ENCODE results near the gene PKD1L1. TPM values are rescaled to one million over a fixed set of nuclear protein-coding genes. Genes with fewer than 3 reads are reported as not detected.

PKD1L1 gene
- total RNA-seq, 4 donors from 2014 or later, result 0.11 to 2.6 TPM; not detected in 2

DNA sequence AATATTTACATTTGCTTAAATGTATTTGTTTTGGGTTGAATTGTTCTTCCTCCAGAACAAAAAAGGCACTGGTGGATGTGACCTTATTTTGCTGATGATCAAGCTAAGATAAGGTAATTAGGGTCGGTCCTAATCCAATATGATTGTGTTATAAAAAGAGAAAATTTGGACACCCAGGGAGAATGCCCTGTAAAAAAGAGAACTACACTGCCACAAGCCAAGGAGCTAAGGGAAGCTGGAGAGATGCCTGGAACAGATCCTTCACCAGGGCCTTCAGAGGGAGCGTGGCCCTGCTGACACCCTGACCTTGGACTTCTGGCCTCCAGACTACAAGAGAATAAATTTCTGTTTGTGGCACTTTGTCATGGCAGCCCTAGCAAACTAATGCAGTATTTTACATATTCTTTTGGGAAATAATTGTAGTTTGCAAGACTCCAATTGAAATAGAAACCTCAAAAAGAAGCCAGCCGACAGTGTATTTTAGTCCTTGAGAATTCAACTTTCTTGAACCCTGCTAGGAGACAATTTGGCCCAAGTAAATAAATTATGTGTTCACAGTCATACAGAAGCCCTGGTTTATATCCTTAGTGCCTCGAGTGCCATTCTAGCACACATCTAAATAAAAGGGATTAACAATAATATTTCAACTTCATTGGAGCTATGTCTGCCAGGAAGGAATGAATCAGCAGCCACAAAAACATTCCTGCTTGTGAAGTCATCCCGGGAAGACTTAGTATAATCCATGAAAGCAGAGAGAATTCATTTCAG lies 164.6 kb downstream of the PKD1L1 start:
- no peaks in the 10 kb centered on the region for H3K36me3 ChIP-seq
- H3K27me3 ChIP-seq, result no peaks in the 10 kb centered on the region
- WGBS, result 38% methylated on average over 5 of the region's 5 CpGs
- no peak for DNase-seq (ENCODE audit: low spot score in 2 of 2)
- H3K4me3 ChIP-seq, result no peak overlapping the region
- TF ChIP-seq CTCF (IDR thresholded peaks at IDR 0.05), result no peak
- peak; percentile 30 for TF ChIP-seq EP300 (IDR thresholded peaks at IDR 0.05)
- no peak for TF ChIP-seq POLR2A (IDR thresholded peaks at IDR 0.05)
- peak in 1 of 3 donors; percentile 70 for TF ChIP-seq POLR2AphosphoS5 (IDR thresholded peaks at IDR 0.05)
- H3K9me3 ChIP-seq, result no peaks in the 10 kb centered on the region
- H3K27ac ChIP-seq, result peak overlapping the region; percentile 68
- peaks cover 12% of the 10 kb centered on the region for H3K4me1 ChIP-seq

GRCh38 chr7:47782792-47783191 lies 165.5 kb downstream of the PKD1L1 start:
- TF ChIP-seq POLR2AphosphoS5 (IDR thresholded peaks at IDR 0.05) (no peak), CTCF (IDR thresholded peaks at IDR 0.05) (no peak), EP300 (IDR thresholded peaks at IDR 0.05) (no peak), POLR2A (IDR thresholded peaks at IDR 0.05) (no peak)
- Histone ChIP-seq H3K4me1 (peaks cover 12% of the 10 kb centered on the region), H3K4me3 (no peak overlapping the region), H3K27ac (no peak overlapping the region), H3K36me3 (no peaks in the 10 kb centered on the region), H3K27me3 (no peaks in the 10 kb centered on the region), H3K9me3 (no peaks in the 10 kb centered on the region)
- no peak for DNase-seq (ENCODE audit: low spot score in 2 of 2)
- 95% methylated on average over 4 of the region's 4 CpGs for WGBS

DNA sequence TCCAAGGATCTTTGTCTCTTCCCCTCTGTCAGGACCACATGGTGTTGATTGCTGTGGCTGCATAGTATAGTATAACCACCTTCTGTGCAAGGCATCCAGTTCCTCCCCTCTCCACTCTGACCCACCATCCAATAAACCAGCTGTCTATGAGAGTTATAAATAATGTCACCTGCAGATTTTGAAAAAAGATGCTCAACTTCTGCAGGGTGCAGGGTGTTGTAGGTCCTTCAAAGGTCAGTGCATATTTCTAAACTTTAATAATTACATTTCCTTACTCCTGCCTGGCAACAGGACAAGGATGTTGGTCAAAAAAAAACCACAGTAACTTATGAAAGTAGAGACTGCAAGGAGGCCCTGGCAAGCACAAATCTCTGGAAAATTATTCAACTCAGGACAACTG lies 166.2 kb downstream of the PKD1L1 start:
- no peak overlapping the region for H3K27ac ChIP-seq
- TF ChIP-seq CTCF (IDR thresholded peaks at IDR 0.05) (no peak), EP300 (IDR thresholded peaks at IDR 0.05) (no peak), POLR2A (IDR thresholded peaks at IDR 0.05) (no peak), POLR2AphosphoS5 (IDR thresholded peaks at IDR 0.05) (no peak)
- no peak for DNase-seq (ENCODE audit: low spot score in 2 of 2)
- H3K4me3 ChIP-seq, result no peak overlapping the region
- H3K4me1 ChIP-seq, result peaks cover 9% of the 10 kb centered on the region
- no peaks in the 10 kb centered on the region for H3K36me3 ChIP-seq
- no peaks in the 10 kb centered on the region for H3K27me3 ChIP-seq
- H3K9me3 ChIP-seq, result no peaks in the 10 kb centered on the region

GRCh38 chr7:47780555-47780954 lies 167.7 kb downstream of the PKD1L1 start:
- Histone ChIP-seq H3K27me3 (no peaks in the 10 kb centered on the region), H3K27ac (no peak overlapping the region), H3K4me1 (peaks cover 4% of the 10 kb centered on the region), H3K36me3 (no peaks in the 10 kb centered on the region), H3K4me3 (no peak overlapping the region), H3K9me3 (no peaks in the 10 kb centered on the region)
- no peak for DNase-seq (ENCODE audit: low spot score in 2 of 2)
- 100% methylated on average over 5 of the region's 5 CpGs for WGBS
- TF ChIP-seq CTCF (IDR thresholded peaks at IDR 0.05), result no peak

DNA sequence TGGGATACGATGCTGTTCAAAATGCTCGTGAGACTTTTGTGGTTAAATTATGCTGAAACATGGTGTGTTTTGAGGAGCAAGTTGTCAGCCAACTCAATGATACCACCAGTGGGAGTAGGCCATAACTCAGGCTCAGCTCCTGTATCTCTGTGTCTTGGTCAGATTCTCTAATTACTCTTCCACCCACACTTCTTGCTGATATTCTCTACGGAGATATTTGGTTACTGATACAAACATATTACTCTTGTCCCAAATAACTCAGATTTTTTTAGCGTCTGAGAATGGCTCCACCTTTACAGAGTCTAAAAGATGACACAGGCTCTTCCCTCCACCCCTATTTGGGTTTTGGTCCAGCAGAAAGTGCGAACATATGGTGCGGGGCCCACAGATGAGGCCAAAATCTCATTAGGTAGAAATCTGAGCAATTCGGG lies 168.9 kb downstream of the PKD1L1 start:
- H3K4me3 ChIP-seq, result no peak overlapping the region
- H3K27ac ChIP-seq, result no peak overlapping the region
- no peaks in the 10 kb centered on the region for H3K36me3 ChIP-seq
- H3K27me3 ChIP-seq, result no peaks in the 10 kb centered on the region
- no peak for TF ChIP-seq EP300 (IDR thresholded peaks at IDR 0.05)
- TF ChIP-seq POLR2A (IDR thresholded peaks at IDR 0.05), result no peak
- no peak for TF ChIP-seq POLR2AphosphoS5 (IDR thresholded peaks at IDR 0.05)
- TF ChIP-seq CTCF (IDR thresholded peaks at IDR 0.05), result no peak
- peaks cover 4% of the 10 kb centered on the region for H3K4me1 ChIP-seq
- H3K9me3 ChIP-seq, result no peaks in the 10 kb centered on the region
- WGBS, result 78% methylated on average over 7 of the region's 7 CpGs
- no peak for DNase-seq (ENCODE audit: low spot score in 2 of 2)

All from suprapubic skin (tissue), 4 donors.